NT2/D1 (cell line): ENCODE measurements around the gene P2RX3.

Source experiments
- SUZ12 ChIP-seq: IDR thresholded peaks from 2 replicates; pipeline ENCODE4 v1.6.1; 2011; ENCODE audit not compliant: insufficient read length, insufficient read depth; ENCODE audit errors: extremely low read depth
- YY1 ChIP-seq: IDR thresholded peaks from 2 replicates; pipeline ENCODE4 v1.6.1; 2011; ENCODE audit not compliant: insufficient read length, insufficient read depth
- ZNF274 ChIP-seq: IDR thresholded peaks from 2 replicates; pipeline ENCODE4 v1.6.1; 2011; ENCODE audit warnings: mild to moderate bottlenecking, low read depth, low read length

- no peak for TF ChIP-seq ZNF274
- no peak for TF ChIP-seq YY1
- TF ChIP-seq SUZ12 = no peak
These were observed 69.9 kb downstream of the P2RX3 start for GRCh38 chr11:57407941-57408475.
